HPDE6-E6E7 (cell line): ENCODE measurements around the gene MICAL3.
"Not testable (repeated sequence)": the region's sequence is repeated elsewhere in the genome, so short reads cannot be mapped to it uniquely, and the experiment has no call there.

Experiments used
- DNase-seq: peaks from one replicate; pipeline ENCODE4 v3.0.0; 2011; ENCODE audit warnings: missing footprints; ENCODE audit errors: extremely low spot score

The MICAL3 gene

DNA sequence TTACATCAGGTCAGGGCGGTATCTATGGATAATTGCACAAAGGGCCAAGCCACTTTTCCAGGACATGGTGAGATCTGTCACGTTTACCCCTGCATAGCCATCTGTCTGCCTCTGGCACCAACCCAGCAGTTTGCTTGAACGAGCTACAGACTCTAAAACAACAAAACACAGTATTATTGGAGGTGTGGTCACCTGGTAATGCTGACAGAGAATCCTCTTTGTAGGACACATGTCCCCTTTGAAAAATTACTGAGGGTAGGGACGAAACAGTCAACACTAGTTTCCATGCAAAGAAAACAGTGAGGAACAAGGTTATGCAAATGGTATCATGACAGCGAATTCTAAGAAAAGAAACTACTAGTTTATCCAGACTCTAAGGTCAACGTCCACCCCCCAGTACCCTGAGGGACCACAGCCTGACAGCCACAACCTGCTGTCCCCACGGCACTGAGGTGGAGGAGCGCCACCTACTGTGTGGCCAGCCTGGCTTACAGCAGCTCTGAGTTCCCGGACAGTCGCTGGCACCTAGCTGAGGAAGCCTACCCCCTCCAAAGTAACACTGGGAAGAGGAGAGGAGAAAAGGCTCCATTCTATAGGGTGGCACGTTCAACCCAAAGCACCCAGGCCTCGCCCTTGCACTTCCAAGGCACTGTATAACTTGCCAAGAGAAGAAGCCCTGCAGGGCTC is 132.7 kb downstream of the MICAL3 start:
- no peak for DNase-seq

DNA sequence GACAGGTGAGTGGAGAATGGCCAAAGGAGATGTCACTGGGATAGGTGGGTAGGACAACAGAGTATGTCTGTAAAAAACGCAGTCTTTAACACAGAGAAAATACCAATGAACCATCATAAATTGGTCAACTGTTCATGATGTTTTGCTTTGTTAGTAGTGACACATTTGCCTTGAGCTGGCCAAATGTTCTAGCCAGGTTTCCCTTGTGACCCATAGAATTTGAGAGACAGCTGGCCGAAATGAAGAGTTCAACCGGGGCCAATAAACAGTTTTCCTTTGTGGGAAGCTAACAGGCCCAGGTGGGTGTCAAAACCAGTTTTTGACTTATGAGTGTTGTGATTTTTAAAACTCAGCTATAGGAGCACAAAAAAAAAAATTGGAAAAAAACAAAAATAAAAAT is 133.5 kb downstream of the MICAL3 start:
- DNase-seq = no peak

DNA sequence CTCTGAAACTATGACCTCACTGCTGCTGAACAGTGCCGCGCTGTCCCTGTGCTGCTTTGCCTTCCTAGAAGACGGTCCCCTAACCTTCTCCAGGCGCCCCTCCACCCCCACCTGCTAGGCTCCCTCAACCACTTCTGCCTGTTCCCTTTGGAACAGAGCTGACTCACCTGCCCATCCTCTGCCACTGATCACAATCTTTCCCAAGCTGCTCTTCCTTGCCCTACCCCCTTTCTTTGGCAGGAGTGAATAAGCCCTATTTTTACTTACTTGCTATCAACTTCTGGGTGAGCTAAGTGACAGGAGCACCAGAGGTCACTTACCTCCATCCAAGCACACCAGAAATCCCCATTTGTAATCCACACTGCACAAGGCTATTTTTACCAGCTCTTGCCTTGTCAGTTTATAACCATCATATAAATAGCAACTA is 134.1 kb downstream of the MICAL3 start:
- no peak for DNase-seq

DNA sequence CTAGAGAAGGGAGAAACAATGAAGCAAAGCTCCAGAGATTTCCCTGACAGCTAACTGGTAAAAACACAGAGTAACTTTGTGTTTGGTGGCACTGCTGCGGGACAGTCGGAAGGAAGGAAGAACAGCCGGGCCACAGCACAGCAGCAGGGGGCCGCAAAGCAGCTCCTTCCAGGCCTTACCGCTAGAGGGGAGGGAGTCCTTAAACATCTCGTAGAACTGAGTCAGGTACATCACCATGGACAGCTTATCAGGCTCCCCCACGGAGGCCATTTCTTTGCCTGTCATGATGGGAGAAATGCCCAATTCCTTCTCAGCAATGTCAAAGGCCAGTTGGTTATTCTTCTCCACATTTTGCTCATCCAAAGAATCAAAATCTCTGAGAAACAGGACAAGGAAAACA is 135.5 kb downstream of the MICAL3 start:
- no peak for DNase-seq

DNA sequence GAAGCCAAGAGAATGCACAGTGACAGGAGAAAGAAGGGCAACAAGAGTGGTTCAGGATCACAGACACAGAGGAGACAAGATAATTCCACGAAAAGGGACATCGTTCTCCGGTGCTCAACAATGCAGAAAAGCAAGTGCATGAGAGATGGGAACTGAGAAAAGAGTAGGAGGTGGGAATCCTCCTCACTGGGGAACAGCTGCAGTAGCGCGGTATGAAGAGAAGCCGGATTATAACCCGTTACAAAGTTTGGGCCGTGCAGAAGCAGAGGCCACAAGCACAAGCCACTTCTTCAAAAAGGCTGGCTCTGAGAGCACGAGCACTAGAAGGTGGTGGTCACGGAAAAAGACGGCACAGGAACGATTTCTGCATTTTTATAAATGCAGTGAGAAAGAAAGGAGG is 135.9 kb downstream of the MICAL3 start:
- no peak for DNase-seq

DNA sequence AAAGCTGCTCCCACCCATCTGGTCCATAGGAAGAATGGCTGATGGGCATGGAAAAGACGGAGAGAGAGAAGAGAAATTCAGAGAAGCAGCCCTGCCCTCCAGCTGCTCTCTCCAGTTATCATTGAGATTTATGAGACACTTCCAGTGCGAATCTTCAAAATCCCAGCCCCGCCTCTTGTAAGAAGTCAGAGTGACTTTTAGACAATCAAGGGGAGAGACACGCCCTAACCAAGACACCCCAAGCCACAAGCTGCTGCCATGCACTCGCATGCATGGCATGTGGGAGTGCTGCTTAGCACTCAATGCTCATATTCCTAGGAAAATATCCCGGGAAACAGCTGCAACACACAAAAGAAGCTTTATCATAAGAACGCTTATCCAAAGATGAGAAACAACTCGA is 139.5 kb downstream of the MICAL3 start:
- DNase-seq = no peak

DNA sequence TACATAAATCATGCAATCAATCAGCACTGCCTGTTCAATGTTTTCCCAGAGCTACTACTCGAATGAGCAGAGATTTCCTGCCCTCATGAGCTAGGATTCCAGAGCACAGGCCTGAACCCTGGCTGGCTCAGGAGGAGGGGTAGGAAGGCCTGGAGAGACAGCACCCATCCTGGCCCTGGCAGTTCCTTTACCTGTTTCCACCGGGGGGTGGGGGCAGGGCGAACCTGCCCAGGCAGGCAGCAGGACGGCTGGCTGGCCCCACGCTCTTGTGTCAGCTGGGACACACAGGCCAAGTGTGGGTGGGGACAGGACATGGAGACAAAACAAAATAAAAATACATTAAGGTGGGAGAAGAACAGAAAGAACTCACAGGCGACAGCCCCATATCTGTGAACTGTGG is 140.3 kb downstream of the MICAL3 start:
- DNase-seq = peak; percentile 64

DNA sequence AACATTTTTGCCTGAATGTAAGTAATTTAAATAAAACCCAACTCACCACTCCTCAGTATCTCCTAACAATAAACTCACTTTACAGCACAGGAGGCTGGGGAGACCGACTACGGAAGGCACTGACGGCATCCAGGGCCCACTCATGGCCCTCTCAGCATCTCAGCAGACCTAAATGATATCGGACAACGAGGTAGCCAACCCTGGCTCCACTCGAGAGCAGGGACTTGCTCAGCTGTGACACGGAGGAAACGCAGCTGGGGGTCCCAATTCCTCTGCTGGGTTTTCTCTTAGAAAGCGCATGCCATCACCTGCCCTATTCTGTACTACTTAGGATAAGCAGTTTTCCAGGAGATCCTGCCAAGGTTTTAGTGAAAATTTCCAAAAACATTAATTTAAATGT is 141.0 kb downstream of the MICAL3 start:
- no peak for DNase-seq

DNA sequence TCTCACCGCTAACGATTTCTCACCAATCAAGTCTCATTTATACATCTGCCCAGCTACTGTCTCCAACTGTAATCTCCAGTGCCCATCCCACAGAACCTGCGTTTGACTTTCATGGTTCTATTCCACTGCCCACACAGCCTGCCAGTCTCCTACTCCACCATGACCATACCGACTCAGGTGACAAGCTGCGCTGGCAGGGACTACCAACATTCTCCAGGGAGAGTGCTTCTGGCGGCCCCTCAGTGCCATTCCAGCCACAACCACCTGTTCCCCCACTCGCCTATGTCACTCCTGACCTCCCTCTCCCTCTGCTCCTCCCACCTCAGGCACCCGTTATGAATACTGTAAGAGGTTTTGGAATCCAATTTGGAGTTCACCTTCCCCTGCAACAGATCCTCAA is 141.6 kb downstream of the MICAL3 start:
- no peak for DNase-seq

DNA sequence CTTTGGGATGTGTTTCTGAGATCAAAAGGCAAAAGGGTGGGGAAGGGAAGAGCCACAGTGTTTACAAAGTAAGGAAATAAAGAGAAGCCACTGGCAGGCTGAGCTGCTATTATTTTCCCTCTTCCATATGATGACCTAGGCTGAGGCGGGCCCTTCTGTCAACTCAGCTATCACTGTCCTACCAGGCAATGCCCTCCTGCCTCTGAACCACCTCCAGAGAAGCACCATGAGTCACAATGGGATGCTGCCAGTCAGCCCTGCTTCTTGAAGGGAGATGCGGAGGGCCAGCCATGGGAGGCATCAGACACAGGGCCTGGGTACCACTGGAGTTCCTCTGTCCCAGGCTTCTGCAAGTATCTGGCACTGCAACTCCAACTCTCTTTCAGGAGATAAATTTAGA is 142.2 kb downstream of the MICAL3 start:
- no peak for DNase-seq

DNA sequence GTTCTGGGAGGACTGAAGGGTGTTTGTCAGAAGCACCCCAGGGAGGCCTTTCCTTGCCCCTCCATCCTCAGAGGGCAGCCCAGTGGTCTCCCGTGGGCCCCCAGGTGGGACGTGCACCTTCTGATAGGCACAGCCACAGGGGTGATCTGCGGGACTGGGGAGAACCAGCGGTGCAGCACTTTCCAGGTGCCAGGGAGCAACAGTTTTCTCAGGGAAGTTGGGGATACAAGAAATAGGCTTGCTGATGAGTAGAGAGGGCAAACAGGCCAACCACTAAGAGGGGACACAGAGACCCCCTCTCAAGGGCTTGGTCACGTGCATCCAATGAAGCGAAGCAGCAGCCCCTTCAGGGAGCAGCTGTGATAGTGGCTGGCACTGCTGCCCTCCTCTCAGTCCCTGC is 143.0 kb downstream of the MICAL3 start:
- DNase-seq = no peak

DNA sequence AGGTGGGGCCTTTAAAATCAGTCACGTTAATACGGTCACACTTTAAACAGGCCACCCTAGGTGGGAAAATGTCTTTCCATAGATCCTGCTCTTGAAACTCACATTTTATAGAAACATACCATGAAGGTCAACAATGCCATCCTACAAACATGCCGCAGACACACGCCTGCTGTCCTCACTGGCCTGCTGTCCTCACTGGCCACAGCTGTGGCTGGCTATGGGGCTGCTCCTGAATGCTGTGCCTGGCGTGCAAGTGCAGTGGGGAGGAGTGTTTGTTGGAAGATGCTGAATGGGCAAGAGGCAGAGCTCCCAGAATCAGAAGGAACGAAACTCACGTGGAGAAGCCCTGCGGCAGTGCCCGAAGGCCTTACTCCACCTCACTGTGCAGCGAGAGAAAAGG is 143.9 kb downstream of the MICAL3 start:
- DNase-seq = no peak

DNA sequence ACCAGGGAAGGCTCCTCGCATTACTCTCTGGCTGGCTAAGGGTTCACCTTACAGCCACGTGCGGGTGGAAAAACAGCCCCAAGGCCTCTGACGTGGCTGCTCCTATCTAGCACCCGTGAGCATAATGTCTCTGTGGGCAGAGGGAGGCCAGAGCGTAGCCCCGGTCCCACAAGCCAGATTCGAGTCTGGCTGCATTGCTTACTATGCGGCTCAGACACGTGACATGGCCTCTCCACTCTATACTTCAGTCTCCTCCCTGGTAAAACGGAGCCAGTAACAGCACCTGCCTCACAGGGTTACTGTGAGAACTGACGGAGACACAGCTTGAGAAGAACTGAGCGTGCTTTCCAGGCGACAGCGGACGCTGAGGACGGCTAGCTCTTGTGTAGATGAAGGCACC is 144.3 kb downstream of the MICAL3 start:
- DNase-seq = no peak

DNA sequence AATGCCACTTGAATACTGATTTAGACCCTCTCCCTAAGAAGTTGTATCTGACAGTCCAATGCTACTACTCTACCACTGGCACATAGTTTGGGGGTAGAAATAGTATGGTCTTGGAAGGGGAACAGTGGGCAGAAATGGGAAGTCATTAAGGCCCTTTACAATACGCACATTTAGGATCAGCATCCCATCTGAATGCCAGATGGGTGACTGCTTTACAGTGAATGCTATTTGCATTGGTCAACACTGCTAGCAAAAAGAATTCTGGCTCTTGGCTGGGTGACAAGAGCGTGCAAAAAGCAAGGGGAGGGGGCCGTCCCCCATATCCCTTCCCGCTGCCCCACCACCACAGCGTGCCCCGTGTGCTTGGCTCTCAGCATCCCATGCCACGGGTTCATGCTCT is 145.4 kb downstream of the MICAL3 start:
- no peak for DNase-seq

DNA sequence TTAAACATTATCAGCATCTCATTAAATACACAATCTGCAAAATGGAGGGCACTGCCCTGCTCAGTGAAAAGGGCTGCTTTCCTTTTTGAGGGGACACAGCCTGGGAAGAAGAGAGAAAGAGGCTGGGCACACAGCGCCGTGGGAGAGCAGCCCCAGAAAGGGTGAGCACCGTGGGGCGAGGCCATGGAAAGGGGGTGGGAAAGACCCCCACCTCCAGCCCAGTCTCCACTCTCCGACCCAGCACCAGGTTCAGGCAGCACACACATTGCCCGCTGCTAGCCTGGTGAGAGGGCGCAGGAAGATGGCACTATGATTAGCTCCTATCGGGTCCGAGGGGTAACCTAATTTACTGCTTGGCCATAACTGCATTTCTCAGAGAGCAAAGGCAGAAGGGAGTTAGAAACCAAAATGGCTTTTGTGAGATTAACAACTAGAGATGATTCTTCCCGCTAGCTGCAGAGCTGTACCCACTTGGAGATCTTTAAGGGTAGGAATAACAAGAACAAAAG is 146.1 kb downstream of the MICAL3 start:
- DNase-seq = no peak

DNA sequence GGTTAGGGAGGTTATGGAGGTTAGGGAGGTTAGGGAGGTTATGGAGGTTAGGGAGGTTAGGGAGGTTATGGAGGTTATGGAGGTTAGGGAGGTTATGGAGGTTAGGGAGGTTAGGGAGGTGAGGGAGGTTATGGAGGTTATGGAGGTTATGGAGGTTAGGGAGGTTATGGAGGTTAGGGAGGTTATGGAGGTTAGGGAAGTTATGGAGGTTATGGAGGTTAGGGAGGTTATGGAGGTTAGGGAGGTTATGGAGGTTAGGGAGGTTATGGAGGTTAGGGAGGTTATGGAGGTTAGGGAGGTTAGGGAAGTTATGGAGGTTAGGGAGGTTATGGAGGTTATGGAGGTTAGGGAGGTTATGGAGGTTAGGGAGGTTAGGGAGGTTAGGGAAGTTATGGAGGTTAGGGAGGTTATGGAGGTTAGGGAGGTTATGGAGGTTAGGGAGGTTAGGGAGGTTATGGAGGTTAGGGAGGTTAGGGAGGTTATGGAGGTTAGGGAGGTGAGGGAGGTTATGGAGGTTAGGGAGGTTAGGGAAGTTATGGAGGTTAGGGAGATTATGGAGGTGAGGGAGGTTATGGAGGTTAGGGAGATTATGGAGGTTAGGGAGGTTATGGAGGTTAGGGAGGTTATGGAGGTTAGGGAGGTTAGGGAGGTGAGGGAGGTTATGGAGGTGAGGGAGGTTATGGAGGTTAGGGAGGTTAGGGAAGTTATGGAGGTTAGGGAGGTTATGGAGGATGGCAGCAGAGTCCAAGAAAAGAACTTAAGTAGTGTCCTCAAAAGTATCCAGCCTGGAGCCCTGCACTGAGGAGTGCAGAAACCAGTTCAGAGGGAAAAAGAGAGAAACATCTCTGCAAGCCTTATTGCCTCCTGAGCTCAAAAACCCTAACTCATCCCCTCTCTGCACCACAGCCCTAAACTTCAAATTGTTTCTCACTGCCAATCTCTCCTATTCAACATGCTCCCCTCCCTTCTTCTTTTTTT is 147.2 kb downstream of the MICAL3 start:
- not testable (repeated sequence) for DNase-seq

DNA sequence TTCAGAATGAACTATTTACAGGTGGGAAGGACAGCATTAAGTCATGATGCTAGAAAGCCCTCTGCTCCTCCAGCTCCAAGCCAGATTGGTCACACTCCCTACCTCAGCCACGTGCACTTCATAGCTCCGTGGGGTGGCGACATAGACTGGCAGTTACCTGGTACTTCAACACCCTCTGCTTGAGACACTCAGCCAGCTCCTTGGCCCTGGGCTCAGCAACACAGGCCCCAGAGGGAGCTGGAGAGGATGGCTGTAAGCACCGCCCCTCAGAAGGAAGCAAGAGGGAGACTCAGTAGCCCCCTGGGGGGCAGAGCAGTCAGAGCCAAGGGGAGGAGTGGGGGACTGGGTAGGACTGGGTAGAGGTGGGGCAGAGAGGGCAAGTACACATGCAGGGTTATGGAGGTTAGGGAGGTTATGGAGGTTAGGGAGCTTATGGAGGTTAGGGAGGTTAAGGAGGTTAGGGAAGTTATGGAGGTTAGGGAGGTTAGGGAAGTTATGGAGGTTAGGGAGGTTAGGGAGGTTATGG is 148.0 kb downstream of the MICAL3 start:
- DNase-seq = no peak

DNA sequence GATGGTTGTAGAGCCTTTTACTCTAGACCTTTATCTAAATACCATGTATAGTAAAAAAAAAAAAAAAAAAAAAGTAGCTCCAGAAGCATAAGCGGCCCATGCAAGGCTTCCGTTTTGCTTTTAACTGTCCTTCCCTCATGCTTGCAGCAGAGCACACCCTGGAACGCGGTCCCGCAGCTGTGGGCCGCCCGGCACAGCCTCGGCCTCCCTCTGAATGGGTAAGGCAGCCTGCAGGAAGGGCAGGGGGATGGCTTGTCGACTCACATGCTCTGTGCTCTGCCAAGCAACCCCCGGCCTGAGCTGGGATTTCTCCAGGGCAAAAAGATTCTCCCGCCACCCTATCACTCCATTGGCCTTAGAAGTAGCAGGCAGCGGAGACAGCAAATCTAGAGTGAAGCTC is 148.7 kb downstream of the MICAL3 start:
- no peak for DNase-seq

DNA sequence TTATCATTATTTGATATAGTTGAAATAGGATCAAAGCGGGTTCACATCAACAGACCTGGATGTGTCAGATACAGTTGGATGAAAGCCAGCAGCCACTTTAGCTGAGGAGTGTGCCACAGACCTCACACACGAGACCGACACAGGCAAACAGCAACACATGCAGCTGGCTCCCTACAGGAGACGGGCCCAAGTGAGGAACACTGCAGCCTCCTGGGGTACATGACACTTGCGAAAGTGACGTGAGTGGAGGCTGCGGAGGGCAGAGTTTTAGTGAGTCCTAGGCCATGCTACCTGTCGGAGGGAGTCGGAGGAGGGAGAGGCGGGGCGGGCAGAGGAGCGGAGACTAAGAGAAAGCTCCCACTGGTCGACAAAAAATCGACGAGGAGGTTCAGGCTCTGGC is 149.2 kb downstream of the MICAL3 start:
- DNase-seq = no peak

DNA sequence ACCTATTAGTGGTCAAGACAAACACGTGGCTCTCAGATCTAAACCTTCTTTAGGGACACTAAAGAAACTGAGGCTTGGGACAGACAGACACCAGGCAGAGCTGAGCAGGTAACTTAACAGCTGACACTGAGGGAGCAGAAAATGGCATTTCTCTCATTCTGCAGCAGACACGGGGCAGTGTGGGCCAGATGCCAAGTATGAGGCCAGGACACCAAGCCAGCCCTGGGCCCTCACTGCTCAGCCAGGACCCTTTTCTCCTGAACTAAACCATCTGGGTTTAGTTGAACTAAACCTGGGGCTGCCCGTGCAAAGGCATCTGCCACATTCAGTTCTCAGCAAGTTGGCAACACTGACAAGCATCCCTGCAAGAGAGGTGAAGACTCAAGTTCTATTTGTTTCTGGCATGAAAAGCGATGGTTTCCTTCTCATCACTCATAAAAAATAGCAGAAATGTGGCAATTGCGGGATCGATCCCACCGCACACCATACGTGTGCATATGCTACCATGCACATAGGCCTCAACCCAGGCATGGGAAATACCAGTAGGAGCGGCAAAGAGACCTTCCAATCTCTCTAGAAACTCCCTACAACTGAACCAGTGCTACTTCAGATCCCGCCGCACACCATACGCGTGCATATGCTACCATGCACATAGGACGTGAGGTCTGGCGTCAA is 150.0 kb downstream of the MICAL3 start:
- DNase-seq = no peak

DNA sequence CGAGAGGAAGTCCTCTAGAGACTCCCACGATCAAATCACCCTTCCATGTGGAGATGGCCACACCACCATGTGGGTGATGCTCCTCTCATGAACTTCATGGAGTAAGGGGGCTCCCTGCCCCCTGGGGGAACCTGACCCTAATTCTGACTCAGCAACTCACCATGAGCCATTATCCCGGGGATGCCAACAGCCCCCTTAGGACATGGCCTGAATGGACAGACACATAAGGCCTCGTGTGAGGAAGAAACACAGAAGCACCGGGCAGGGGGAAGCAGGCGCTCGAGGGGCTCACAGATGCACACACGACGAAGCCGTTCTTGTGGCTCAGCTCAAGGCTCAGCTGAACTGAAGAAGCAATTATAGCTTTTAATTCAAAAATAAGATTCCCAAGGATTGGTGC is 150.6 kb downstream of the MICAL3 start:
- DNase-seq = no peak

DNA sequence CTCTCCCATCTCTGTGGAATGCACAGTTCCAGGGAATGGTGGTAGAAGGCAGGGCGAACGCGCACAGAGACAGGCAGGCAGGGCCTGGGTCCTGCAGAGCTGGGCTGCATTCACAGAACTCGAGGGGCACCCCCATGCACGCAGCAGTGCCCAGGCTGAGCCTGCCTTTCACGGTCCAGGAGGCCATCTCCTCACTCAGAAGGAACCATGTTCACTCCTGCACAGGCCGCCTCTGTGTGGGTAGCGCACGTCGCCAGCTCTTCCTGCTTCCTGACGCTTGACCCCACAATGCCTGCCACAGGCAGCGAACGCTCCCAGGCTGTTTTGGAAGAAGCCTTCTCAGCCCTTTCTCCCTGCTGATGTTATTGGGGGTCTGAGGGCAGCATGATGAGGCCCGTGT is 151.2 kb downstream of the MICAL3 start:
- no peak for DNase-seq
